Stimulated activated CD4-positive, alpha-beta T cell treated with anti-CD3 and anti-CD28 coated beads, TNF-alpha, amount 100 ng/mL, for 48 hours (primary cell): ENCODE results near the gene ACSBG1.

Experiments used
- DNase-seq, 3 donors: peaks; one replicate each; pipeline ENCODE4 v3.0.0-alpha.2; 2020; ENCODE audit warnings: low read depth in 3 of 3

The ACSBG1 gene

DNA sequence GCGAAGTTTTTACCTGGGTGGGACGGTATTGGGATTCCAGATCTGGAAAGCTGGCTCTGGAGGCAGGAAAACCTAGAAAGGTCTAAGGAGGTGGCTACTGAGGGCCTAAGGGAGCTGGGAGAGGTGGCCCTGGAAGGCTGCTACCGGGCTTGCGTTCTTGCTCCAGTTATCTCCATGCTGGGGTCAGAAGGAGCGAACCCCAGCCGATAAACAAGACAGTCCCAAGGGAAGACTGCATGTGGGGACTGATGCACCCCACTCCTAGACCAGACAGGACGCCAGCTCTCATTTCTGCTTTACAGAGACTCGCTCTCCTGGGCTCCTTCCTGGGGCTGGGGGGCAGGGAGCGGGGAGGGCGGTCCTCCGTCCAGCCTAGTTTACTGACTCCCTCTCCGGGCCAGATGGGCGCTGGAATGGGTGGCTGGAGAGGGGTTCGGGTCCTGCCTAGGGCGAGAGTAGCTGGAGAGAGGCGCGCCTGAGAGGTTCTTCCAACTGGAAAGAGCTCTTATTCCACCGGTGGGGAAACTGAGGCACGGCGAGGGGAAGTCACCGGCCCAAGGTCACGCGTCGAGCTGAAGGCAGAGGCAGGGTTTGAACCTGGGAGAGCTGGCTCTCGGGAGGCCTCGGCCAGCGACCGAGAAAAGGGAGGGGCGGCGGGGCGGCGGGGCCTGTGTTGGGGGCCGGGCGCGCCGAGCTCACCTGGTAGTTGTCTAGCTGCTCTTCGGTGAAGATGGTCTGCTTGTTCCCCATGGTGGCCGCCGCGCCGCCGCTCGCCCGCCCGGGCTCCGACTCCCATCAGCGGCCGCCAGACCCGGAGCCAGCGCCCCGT lies 103.7 kb downstream of the ACSBG1 start:
- peak in 1 of 3 donors; percentile 15 for DNase-seq

DNA sequence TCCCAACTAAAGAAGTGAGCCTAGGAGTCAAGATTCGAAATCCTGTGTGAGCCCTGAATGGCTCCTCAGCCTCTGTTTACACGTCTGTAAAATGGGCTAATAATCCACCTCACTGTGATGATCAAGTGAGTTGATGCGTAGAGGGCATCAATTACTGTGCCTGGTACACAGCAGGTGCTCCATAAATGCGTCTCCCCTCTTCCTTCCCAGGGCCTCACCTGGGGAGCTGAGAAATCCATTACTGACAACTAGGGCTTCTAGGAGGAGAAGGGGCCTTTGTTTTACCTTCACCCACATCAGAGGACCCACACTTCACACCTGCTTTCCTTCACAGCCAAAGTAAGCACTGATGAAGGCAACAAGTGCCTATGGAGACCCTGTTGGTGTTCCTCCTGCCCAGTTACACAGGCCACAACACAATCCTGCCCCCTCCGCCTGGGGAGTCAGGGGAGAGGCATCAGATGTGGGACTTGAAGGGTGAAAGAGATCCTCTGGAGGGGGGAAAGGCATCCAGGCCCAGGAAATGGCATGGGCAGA lies 104.5 kb downstream of the ACSBG1 start:
- DNase-seq: no peak

DNA sequence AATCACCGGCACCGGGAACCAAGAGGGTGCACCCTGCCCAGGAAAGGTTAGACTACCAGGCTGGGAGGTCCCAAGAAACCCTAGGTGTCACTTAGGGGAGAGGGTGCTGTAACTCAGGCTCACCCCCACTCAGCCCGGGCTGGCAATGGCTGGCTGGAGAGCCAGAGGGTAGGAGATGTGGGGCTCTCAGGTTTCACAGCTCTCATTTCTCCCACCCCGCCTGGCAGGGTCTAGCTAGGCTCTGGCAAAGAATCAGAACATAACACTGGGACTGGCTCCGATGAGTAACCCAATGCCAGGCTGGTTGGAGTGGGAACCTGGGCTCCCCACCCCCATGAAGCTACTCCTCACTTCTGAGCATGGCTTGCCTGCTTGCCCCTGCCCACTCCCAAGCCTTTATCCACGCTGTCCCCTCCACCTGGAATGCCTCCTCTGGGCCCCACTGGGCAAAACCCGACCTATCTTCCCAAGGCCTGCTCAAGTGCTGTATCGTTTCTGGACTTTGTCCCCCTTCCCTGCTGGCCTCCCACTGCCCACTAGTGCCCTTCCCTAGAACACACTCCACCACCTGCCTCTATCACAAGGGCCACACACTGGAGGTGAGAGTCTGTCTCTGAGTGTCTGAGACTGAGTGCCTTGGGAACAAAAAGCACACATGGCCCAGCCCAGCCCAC lies 105.2 kb downstream of the ACSBG1 start:
- no peak for DNase-seq

DNA sequence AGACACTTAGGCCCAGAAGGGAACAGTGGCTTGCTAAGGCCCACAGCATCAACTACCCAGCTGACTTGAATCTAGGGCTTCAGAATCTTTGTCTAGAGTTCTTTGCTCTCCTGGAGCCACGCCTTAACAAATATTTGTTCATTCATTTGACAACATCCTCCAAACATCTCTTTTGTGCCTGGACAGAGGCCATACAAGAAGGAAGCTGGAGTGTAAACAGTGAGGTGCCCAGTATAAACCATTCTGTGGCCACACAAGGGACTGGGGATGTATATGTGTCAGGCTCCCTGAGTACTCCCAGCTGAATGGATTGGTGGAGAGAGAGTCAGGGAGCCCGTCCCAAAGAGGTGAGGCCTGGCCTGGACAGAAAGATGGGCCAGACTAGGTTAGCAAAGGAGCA lies 106.5 kb downstream of the ACSBG1 start:
- DNase-seq: no peak

GRCh38 chr15:78125267-78125666 lies 109.1 kb downstream of the ACSBG1 start:
- no peak for DNase-seq

GRCh38 chr15:78120523-78120922 lies 113.8 kb downstream of the ACSBG1 start:
- no peak for DNase-seq
